GM21367 (cell line): ENCODE measurements around the gene KANSL3.
"Not testable (repeated sequence)": the region's sequence is repeated elsewhere in the genome, so short reads cannot be mapped to it uniquely, and the experiment has no call there.

Experiments
- ATAC-seq: cut with Tn5 transposase; IDR thresholded peaks from one replicate; pipeline ENCODE4 v1.9.1; 2021; ENCODE audit not compliant: unreplicated experiment

Gene KANSL3

DNA sequence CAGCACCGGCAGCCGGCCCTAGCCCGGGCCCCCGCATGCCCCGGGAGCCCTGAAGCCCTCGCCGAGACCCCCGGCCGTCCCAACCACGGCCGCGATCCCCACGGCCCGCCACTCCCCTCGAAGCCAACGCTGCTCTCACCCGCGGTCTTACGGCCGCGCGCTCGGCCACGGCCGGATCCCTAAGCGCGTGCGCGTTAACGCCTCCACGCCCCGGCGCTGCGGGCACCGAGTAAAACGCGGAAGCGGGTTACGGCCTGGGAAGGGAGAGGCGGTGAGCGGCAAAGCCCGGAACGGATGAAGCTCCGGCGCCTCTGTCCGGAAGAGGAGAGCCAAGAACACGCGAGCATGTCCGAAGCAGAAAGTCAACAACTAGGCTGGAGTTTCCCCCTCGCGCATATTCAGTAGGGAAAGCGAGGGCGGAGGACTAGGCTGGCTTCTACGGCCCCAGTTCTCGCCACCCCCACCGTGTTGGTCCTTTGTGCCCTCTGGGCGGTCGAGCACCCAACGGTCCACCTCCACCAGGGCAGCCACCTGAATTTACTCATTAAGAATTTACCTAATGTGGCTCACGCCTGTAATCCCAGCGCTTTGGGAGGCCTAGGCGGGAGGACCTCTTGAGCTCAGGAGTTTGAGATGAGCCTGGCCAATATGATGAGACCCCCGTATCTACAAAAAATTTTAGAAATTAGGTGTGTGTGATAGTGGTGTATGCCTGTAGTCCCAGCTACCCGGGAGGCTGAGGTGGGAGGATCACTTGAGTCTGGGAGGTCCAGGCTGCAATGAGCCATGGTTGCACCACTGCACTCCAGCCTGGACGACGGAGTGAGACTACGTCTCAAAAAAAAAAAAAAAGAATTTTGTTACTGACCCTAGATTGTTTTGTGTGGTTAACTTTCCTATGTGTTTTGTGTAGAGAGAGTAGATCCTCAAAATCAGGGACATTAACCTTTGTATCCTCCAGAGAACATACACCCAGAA, at the start of gene KANSL3:
TSS of gene KANSL3 (minus strand) at position 169 of the 978 bp plus-strand sequence. CDS start 1,177 bp downstream, outside the sequence.
- ATAC-seq: peak; percentile 60

DNA sequence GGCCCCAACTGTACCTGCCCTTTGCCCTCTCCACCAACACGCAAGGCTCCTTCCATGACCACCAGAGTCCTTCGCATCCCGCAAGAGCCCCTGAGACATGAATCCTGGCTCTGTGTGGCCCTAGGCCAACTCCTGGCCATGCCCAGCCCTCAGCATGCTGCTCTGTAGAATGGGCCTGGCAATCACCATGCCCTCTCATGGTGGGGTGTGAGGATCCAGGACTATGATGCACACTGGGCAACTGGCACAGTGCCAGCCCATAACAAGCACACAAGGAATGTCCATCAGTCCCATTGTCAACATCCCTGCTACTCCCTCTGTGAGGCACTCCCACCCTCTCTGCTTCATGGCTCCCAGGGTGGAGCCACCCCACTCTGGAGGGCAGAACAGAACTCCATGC, 49.2 kb upstream of the KANSL3 start:
- no peak for ATAC-seq

GRCh38 chr2:96685577-96686459, 47.7 kb upstream of the KANSL3 start:
- no peak for ATAC-seq

- ATAC-seq: no peak
Observed at GRCh38 chr2:96684883-96685576, 46.9 kb upstream of the KANSL3 start.

DNA sequence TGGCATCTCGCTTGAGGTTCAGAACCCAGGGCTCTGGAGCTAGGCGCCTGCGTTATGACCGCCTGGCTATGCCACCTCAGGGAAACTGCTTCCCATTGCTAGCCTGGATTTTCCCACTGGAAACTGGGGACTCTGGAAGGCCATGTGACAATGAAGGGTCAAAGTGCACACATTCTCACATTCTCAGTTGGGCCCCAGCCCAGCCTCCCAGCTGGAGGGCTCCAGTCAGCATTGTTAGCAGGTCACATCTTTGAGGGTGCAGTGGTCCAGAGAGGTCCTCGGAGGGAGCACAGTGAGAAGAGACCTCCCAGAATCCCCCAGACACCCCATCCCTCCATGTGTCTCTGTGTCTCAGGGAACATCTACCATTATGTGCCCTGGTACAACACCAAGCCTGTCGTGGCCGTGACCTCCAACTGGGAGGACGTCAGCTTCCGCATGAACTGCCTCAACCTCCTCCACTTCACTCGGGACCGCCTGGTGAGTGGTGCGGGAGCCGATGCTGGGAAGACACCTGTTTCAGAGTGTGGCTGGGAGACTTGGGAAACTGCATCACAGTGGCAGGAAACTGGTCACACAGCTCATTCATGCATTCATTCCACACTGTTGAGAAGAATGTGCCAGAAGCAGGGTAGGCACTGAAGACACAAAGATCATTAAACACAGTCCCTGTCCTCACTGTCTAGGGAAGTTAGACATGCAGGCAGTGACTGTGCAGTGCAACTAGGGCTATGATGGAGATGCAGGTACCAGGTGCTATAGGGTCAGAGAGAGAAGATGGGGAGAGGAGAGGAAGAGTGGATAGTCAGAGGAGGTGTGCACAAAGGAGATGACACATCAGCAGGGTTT, 46.1 kb upstream of the KANSL3 start:
- ATAC-seq: no peak

- ATAC-seq: no peak
Observed at GRCh38 chr2:96683307-96683706, 45.2 kb upstream of the KANSL3 start.

- no peak for ATAC-seq
Observed at GRCh38 chr2:96681540-96681939, 43.4 kb upstream of the KANSL3 start.

- ATAC-seq: no peak
Observed at GRCh38 chr2:96680561-96681141, 42.5 kb upstream of the KANSL3 start.

DNA sequence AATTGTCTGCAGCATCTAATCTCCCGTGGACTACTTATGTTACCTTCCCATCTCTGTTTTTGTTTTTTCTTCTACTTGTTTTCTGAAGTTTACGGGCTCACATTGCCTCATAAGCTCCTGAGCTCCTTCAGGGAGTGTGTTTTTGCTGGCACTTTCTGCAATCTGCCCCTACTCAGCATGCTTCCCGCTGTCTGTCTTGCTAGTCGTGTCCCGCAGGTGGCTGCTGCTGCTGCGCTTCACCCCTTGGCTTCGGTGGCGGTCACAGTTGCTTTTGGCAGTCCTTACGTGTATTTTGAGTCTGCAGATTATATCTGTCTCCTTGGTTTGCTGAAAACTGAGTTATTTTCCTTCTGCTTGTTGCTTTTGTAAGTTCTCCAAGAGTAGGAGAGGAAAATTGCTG, 41.7 kb upstream of the KANSL3 start:
- no peak for ATAC-seq

DNA sequence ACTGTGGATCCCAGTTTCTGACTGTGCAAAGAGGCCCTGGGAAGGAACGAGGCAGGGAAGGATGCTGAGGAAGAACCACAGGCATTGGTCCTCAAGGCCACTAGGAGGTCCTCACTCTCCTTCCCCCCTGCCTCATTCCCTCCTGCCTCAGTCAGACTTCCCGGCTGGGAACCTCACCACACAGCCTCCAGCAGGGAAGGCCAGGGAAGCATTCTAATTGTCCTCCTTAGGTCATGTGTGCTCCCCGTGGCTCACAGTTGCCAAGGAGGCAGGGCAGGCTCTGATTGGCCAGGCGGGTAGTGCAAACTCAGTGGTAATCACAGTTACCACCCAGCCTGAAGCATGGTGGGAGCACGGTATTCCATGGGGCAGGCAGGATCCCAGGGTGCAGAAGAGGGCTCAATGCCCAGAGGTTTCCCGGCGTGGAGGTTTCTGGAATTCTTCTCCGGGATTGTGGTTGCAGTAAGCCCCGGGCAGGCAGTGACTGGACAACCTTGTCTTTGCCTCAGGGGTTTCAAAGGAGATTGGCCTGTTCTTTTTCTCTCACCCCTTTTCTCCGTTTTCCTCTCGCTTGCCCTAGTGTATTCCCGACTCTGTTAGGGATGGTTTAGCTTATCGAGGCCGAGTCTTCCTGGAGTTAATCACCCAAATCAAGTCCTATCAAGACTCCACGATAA, 31.6 kb upstream of the KANSL3 start:
- ATAC-seq: no peak

- no peak for ATAC-seq
Observed at GRCh38 chr2:96668771-96669170, 30.7 kb upstream of the KANSL3 start.

DNA sequence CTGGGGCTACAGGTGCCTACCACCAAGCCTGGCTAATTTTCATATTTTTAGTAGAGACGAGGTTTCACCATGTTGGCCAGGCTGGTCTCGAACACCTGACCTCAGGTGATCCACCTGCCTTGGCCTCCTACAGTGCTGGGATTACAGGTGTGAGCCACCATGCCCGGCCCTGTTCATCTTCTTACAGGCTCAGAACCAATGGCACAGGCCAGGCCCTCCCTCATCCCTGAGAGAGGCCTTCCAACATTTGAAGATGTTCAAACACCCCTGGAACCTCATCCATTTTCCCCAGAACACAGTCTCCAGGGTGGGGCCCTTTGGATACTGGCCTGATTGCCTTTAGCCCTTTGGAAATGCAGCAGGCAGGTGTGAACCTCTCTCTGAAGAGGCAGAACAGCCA, 27.6 kb upstream of the KANSL3 start:
- ATAC-seq: not testable (repeated sequence)

- ATAC-seq: no peak
Observed at GRCh38 chr2:96665083-96665569, 27.0 kb upstream of the KANSL3 start.

- ATAC-seq: no peak
Observed at GRCh38 chr2:96664366-96664925, 26.3 kb upstream of the KANSL3 start.

- no peak for ATAC-seq
Observed at GRCh38 chr2:96663829-96664228, 25.7 kb upstream of the KANSL3 start.

GRCh38 chr2:96663177-96663576, 25.1 kb upstream of the KANSL3 start:
- no peak for ATAC-seq

DNA sequence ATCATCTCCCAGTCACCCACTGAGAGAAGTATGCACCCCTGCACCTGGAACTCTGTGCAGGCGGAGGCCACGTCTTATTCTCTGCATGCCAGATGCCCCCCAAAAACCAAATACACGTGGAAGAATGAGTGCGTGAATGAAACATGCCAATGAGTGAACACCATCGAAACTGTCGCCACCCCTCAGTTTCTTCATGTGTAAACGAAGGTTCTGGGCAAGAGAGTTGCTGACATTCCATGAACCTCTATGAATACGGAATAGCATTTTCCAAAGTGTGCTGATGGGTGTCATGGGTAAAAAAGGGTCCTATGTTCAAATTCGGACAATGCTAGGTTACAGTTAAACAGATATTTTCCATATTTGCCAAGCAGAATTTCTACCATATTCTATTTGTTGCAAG, 24.2 kb upstream of the KANSL3 start:
- ATAC-seq: no peak

DNA sequence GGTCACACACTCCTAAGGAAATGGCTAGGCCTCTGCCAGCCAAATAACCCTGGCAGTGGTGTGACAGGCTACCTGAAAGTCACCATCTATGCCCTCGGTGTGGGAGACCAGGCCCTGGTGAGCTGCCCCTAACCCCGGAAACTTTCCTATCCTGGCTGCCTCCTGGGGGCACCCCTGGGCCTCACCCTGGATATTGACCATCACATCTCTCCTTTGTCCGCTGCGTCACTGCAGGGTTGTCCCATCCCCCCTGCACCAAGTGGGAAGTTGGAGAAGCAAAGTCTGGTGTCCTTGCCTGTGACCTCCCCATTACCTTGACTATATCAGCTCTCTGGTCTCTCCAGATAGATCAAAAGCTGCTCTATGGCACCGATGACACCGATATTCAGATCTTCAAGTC, 23.2 kb upstream of the KANSL3 start:
- ATAC-seq: no peak

GRCh38 chr2:96656540-96656939, 18.4 kb upstream of the KANSL3 start:
- no peak for ATAC-seq
